CD4-positive, CD25-positive, alpha-beta regulatory T cell (primary cell): ENCODE data around the gene MRPL55. TPM values are rescaled to one million over a fixed set of nuclear protein-coding genes. Genes with fewer than 3 reads are reported as not detected.

Experiments
- ATAC-seq, 2 donors: fragments of 150-1000 bp; cut with Tn5 transposase; one replicate each; pipeline ENCODE4 v1.10.0; 2021; ENCODE audit warnings: low read depth in 2 of 2, moderate number of reproducible peaks in 2 of 2, moderate library complexity in 1 of 2
- DNase-seq, 3 donors: peaks; one replicate each; pipeline versions ENCODE4 v3.0.0 to v3.0.0-alpha.2; 2012 to 2022; ENCODE audit warnings: mixed read lengths in 1 of 3
- H3K27ac ChIP-seq: one replicate; pipeline ENCODE4 v1.7.0; 2013; ENCODE audit warnings: mild to moderate bottlenecking, low read length; ENCODE audit not compliant: insufficient read depth, poor library complexity, severe bottlenecking
- H3K27me3 ChIP-seq: one replicate; pipeline ENCODE4 v1.7.0; 2013; ENCODE audit warnings: low read length; ENCODE audit not compliant: control insufficient read depth, insufficient read depth
- H3K36me3 ChIP-seq: one replicate; pipeline ENCODE4 v1.7.0; 2013; ENCODE audit warnings: mild to moderate bottlenecking, low read length, moderate library complexity; ENCODE audit not compliant: control insufficient read depth, insufficient read depth
- H3K4me1 ChIP-seq: 2 replicates; pipeline ENCODE4 v1.7.0; 2013; ENCODE audit warnings: mild to moderate bottlenecking, low read length; ENCODE audit not compliant: insufficient read depth, control insufficient read depth, poor library complexity, severe bottlenecking
- H3K4me3 ChIP-seq: one replicate; pipeline ENCODE4 v1.7.0; 2013; ENCODE audit warnings: low read depth, mild to moderate bottlenecking, low read length, moderate library complexity
- H3K9me3 ChIP-seq, 2 experiments: 1 replicate in 1 of 2; 2 replicates in 1 of 2; pipeline ENCODE4 v1.7.0; 2013; ENCODE audit warnings: low read length in 2 of 2, mild to moderate bottlenecking in 1 of 2, moderate library complexity in 1 of 2; ENCODE audit not compliant: control insufficient read depth in 2 of 2
- H3K27ac Mint-ChIP-seq, 3 donors: one replicate each; pipeline ENCODE4 v1.8.0; 2020 to 2022; ENCODE audit warnings: mild to moderate bottlenecking in 3 of 3, mixed read lengths in 3 of 3, moderate library complexity in 2 of 3
- H3K27me3 Mint-ChIP-seq: one replicate; pipeline ENCODE4 v1.8.0; 2022; ENCODE audit warnings: mild to moderate bottlenecking, mixed read lengths
- H3K36me3 Mint-ChIP-seq: one replicate; pipeline ENCODE4 v1.8.0; 2020; ENCODE audit warnings: mixed read lengths
- H3K4me1 Mint-ChIP-seq, 4 donors: one replicate each; pipeline ENCODE4 v1.8.0; 2020 to 2022; ENCODE audit warnings: mixed read lengths in 4 of 4, mild to moderate bottlenecking in 1 of 4
- H3K4me3 Mint-ChIP-seq, 4 donors: one replicate each; pipeline ENCODE4 v1.8.0; 2020 to 2022; ENCODE audit warnings: mild to moderate bottlenecking in 4 of 4, mixed read lengths in 4 of 4, moderate library complexity in 3 of 4
- H3K9me3 Mint-ChIP-seq, 7 donors: one replicate each; pipeline ENCODE4 v1.8.0; 2020 to 2022; ENCODE audit warnings: mixed read lengths in 7 of 7, mild to moderate bottlenecking in 3 of 7, moderate library complexity in 2 of 7
- polyA plus RNA-seq, 4 donors: library from polyadenylated mRNA; unstranded; fragments of 300-500 nt; fragmentation: Illumina TruSeq; gene quantifications; one replicate each; pipeline ENCODE4 v1.2.3, GENCODE V29; 2021
- total RNA-seq: library from RNA; stranded (reverse); gene quantifications from one replicate; pipeline ENCODE4 v1.2.3, GENCODE V29; 2022

The MRPL55 gene
- total and polyA plus RNA-seq, 5 donors from 2014 or later = 62.5 to 163 (median 134) TPM

GRCh38 chr1:228141226-228142044, 32.3 kb upstream of the MRPL55 start:
- peak overlapping the region; percentile 95 to 100 (median 99) for H3K27ac Mint-ChIP-seq
- Histone ChIP-seq H3K36me3 (peaks cover 9% of the 10 kb centered on the region), H3K4me3 (peak overlapping the region; percentile 77), H3K4me1 (peaks cover 45% of the 10 kb centered on the region), H3K9me3 (no peaks in the 10 kb centered on the region), H3K27me3 (peaks cover 2% of the 10 kb centered on the region), H3K27ac (peak overlapping the region; percentile 98)
- H3K4me3 Mint-ChIP-seq = peak overlapping the region; percentile 91 to 96 (median 94)
- H3K36me3 Mint-ChIP-seq = no peaks in the 10 kb centered on the region
- ATAC-seq (no peak), DNase-seq (peak in 1 of 3 donors; percentile 67)
- H3K4me1 Mint-ChIP-seq = peaks cover 0 to 50% (median 20%) of the 10 kb centered on the region in 4 donors
- H3K27me3 Mint-ChIP-seq = peaks cover 29% of the 10 kb centered on the region
- no peaks in the 10 kb centered on the region for H3K9me3 Mint-ChIP-seq

- H3K27ac ChIP-seq = peak overlapping the region; percentile 98
- peaks cover 0 to 48% (median 20%) of the 10 kb centered on the region in 4 donors for H3K4me1 Mint-ChIP-seq
- no peaks in the 10 kb centered on the region for H3K36me3 Mint-ChIP-seq
- H3K27ac Mint-ChIP-seq = peak overlapping the region; percentile 95 to 100 (median 99)
- peaks cover 36% of the 10 kb centered on the region for H3K27me3 Mint-ChIP-seq
- H3K4me1 ChIP-seq = peaks cover 45% of the 10 kb centered on the region
- no peaks in the 10 kb centered on the region for H3K9me3 ChIP-seq
- no peaks in the 10 kb centered on the region for H3K9me3 Mint-ChIP-seq
- DNase-seq (no peak), ATAC-seq (no peak)
- H3K4me3 Mint-ChIP-seq = peak overlapping the region; percentile 91 to 96 (median 94)
- H3K4me3 ChIP-seq = peak overlapping the region; percentile 77
- H3K36me3 ChIP-seq = peaks cover 5% of the 10 kb centered on the region
- peaks cover 2% of the 10 kb centered on the region for H3K27me3 ChIP-seq
Measured at GRCh38 chr1:228140724-228141225, 31.7 kb upstream of the MRPL55 start.

- H3K27me3 ChIP-seq = peaks cover 2% of the 10 kb centered on the region
- Mint-ChIP-seq H3K4me1 (peaks cover 0 to 46% (median 20%) of the 10 kb centered on the region in 4 donors), H3K27ac (peak within 1 kb of the TSS; percentile 98 to 100 (median 99)), H3K9me3 (no peaks in the 10 kb centered on the region), H3K4me3 (peak within 1 kb of the TSS; percentile 91 to 96 (median 94)), H3K36me3 (no peaks in the 10 kb centered on the region), H3K27me3 (peaks cover 41% of the 10 kb centered on the region)
- DNase-seq = peak; percentile 100
- no peaks in the 10 kb centered on the region for H3K9me3 ChIP-seq
- H3K27ac ChIP-seq = peak within 1 kb of the TSS; percentile 98
- H3K36me3 ChIP-seq = no peaks in the 10 kb centered on the region
- ATAC-seq = peak; percentile 90 to 91
- peaks cover 45% of the 10 kb centered on the region for H3K4me1 ChIP-seq
- peak within 1 kb of the TSS; percentile 77 for H3K4me3 ChIP-seq
Measured at GRCh38 chr1:228139931-228140723, 31.0 kb upstream of the MRPL55 start, which contains the start of gene GUK1. TSS of gene GUK1 (plus strand) at chr1:228140279. CDS start at chr1:228140303, 24 bp downstream.

GRCh38 chr1:228139406-228139930, 30.4 kb upstream of the MRPL55 start:
- no peaks in the 10 kb centered on the region for H3K36me3 ChIP-seq
- no peak for DNase-seq
- Mint-ChIP-seq H3K27ac (peak overlapping the region; percentile 98 to 100 (median 99)), H3K27me3 (peaks cover 47% of the 10 kb centered on the region), H3K9me3 (no peaks in the 10 kb centered on the region), H3K4me1 (peaks cover 0 to 43% (median 20%) of the 10 kb centered on the region in 4 donors), H3K4me3 (peak overlapping the region; percentile 91 to 96 (median 94)), H3K36me3 (no peaks in the 10 kb centered on the region)
- H3K4me3 ChIP-seq = peak overlapping the region; percentile 71
- no peaks in the 10 kb centered on the region for H3K9me3 ChIP-seq
- peaks cover 41% of the 10 kb centered on the region for H3K4me1 ChIP-seq
- no peak for ATAC-seq
- peak overlapping the region; percentile 98 for H3K27ac ChIP-seq
- H3K27me3 ChIP-seq = peaks cover 2% of the 10 kb centered on the region

- Histone ChIP-seq H3K9me3 (no peaks in the 10 kb centered on the region), H3K27ac (no peak overlapping the region), H3K4me3 (no peak overlapping the region), H3K4me1 (peaks cover 17% of the 10 kb centered on the region), H3K27me3 (peaks cover 8% of the 10 kb centered on the region), H3K36me3 (no peaks in the 10 kb centered on the region)
- Mint-ChIP-seq H3K9me3 (no peaks in the 10 kb centered on the region), H3K4me1 (peaks cover 0 to 19% (median 5%) of the 10 kb centered on the region in 4 donors), H3K27me3 (peaks cover 56% of the 10 kb centered on the region), H3K27ac (no peak overlapping the region), H3K36me3 (no peaks in the 10 kb centered on the region), H3K4me3 (peak overlapping the region in 2 of 4 donors; percentile 42 to 73)
- DNase-seq = no peak
- no peak for ATAC-seq
Measured at GRCh38 chr1:228136901-228137300, 27.8 kb upstream of the MRPL55 start.

- DNase-seq (no peak), ATAC-seq (no peak)
- peaks cover 7% of the 10 kb centered on the region for H3K4me1 ChIP-seq
- H3K27me3 ChIP-seq = peaks cover 8% of the 10 kb centered on the region
- H3K27ac ChIP-seq = no peak overlapping the region
- H3K9me3 Mint-ChIP-seq = no peaks in the 10 kb centered on the region
- no peak overlapping the region for H3K4me3 Mint-ChIP-seq
- H3K36me3 Mint-ChIP-seq = no peaks in the 10 kb centered on the region
- no peaks in the 10 kb centered on the region for H3K9me3 ChIP-seq
- no peak overlapping the region for H3K4me3 ChIP-seq
- peaks cover 3 to 11% (median 7%) of the 10 kb centered on the region in 4 donors for H3K4me1 Mint-ChIP-seq
- H3K27ac Mint-ChIP-seq = no peak overlapping the region
- H3K36me3 ChIP-seq = no peaks in the 10 kb centered on the region
- peaks cover 66% of the 10 kb centered on the region for H3K27me3 Mint-ChIP-seq
Measured at GRCh38 chr1:228134591-228134990, 25.5 kb upstream of the MRPL55 start.

- Mint-ChIP-seq H3K27ac (no peak overlapping the region), H3K4me3 (no peak overlapping the region), H3K27me3 (peaks cover 69% of the 10 kb centered on the region), H3K4me1 (peaks cover 2 to 8% (median 5%) of the 10 kb centered on the region in 4 donors), H3K9me3 (no peaks in the 10 kb centered on the region), H3K36me3 (no peaks in the 10 kb centered on the region)
- H3K27me3 ChIP-seq = peaks cover 6% of the 10 kb centered on the region
- ATAC-seq (no peak), DNase-seq (no peak)
- no peak overlapping the region for H3K27ac ChIP-seq
- no peak overlapping the region for H3K4me3 ChIP-seq
- no peaks in the 10 kb centered on the region for H3K9me3 ChIP-seq
- H3K4me1 ChIP-seq = peaks cover 4% of the 10 kb centered on the region
- H3K36me3 ChIP-seq = no peaks in the 10 kb centered on the region
Measured at GRCh38 chr1:228131766-228132165, 22.7 kb upstream of the MRPL55 start.
